ENCODE measurements around the gene GNG4. TPM values are rescaled to one million over a fixed set of nuclear protein-coding genes. Genes with fewer than 3 reads are reported as not detected.
"Not testable (repeated sequence)": the region's sequence is repeated elsewhere in the genome, so short reads cannot be mapped to it uniquely, and the experiment has no call there.

GNG4 gene
- total and polyA plus RNA-seq, 2 experiments from 2014 or later: 4.8 to 11.8 TPM

DNA sequence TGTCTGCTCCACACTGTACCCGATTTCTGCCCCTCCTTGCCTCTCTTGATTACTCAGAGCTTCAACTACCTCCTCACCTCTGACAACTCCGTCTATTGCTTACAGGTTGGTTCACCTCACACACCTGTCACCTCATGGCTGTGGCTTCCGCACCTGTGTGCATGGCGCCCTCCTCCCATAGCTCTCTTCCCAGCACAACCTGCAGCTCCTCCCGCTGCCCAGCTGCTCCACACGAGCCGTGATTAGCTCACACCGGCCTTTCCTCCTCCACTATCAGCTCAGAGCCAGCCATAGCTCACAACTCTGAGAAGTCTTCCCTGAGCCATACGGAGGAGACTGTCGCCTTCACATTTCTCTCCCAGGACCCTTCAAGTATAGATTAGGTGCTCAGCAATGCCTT is 67.5 kb downstream of the GNG4 start:
- H3K4me3 ChIP-seq: no peak overlapping the region
- H3K9me3 ChIP-seq (ENCODE audit: low read depth): no peaks in the 10 kb centered on the region
- H3K27ac ChIP-seq: no peak overlapping the region
- WGBS (ENCODE audit: low lambda C conversion rate, missing lambda C conversion rate): 91% methylated on average over 10 of the region's 10 CpGs
- H2AFZ ChIP-seq: no peak overlapping the region
- H3K79me2 ChIP-seq: no peaks in the 10 kb centered on the region
- H4K20me1 ChIP-seq (ENCODE audit: insufficient read depth, poor library complexity, severe bottlenecking): no peaks in the 10 kb centered on the region
- H3K4me1 ChIP-seq (ENCODE audit: insufficient read depth): no peaks in the 10 kb centered on the region
- H3K27me3 ChIP-seq: no peaks in the 10 kb centered on the region
- no peak for DNase-seq (ENCODE audit: low spot score)
- H3K9me2 ChIP-seq (replicated peaks; ENCODE audit: insufficient read depth): no peaks in the 10 kb centered on the region
- H3K4me2 ChIP-seq: no peak overlapping the region
- TF ChIP-seq EZH2phosphoT487 (IDR thresholded peaks at IDR 0.05; ENCODE audit: low read depth, severe bottlenecking, unreplicated experiment): no peak
- TF ChIP-seq, protein P1, sequence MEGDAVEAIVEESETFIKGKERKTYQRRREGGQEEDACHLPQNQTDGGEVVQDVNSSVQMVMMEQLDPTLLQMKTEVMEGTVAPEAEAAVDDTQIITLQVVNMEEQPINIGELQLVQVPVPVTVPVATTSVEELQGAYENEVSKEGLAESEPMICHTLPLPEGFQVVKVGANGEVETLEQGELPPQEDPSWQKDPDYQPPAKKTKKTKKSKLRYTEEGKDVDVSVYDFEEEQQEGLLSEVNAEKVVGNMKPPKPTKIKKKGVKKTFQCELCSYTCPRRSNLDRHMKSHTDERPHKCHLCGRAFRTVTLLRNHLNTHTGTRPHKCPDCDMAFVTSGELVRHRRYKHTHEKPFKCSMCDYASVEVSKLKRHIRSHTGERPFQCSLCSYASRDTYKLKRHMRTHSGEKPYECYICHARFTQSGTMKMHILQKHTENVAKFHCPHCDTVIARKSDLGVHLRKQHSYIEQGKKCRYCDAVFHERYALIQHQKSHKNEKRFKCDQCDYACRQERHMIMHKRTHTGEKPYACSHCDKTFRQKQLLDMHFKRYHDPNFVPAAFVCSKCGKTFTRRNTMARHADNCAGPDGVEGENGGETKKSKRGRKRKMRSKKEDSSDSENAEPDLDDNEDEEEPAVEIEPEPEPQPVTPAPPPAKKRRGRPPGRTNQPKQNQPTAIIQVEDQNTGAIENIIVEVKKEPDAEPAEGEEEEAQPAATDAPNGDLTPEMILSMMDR (IDR thresholded peaks at IDR 0.05; ENCODE audit: poor library complexity): no peak
- no peak for TF ChIP-seq EZH2 (IDR thresholded peaks at IDR 0.05; ENCODE audit: borderline replicate concordance)
- no peaks in the 10 kb centered on the region for H3K36me3 ChIP-seq (replicated peaks; ENCODE audit: insufficient read depth, low read depth)

DNA sequence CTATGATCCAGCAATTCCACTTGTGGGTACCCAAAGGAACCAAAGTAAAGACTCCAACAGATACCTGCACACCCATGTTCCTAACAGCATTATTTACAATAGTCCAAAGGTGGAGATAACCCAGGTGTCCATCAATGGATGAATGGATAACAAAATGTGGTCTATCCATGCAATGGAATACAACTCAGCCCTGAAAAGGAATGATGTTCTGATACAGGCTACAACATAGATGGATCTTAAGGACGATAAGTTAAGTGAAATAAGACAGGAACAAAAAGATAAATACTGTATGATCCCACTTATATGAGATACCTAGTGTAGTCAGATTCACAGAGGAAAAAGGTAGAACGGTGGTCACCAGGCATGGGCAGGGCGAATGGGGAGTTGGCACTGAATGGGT is 69.7 kb downstream of the GNG4 start:
- WGBS (ENCODE audit: low lambda C conversion rate, missing lambda C conversion rate): 90% methylated on average over 3 of the region's 3 CpGs
- DNase-seq (ENCODE audit: low spot score): no peak

DNA sequence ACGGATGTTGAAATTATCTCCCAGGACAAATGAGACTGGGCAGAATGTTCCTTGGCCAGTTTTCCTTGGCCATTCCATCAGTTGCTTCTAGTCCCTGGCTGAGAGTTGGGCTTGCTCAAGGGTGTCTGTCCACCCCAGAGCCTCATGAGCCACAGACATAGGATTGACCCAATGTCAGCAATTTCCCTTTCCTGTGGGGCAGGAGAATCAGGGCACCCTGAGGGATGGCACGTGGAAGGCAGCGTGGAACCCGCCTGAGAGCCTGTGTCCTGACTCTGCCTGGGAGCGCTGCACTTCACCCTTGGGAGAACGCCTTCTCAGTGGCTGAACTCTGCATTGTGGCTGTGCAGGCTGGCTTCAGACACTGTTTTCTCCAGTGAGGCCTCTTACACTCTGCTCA is 74.0 kb downstream of the GNG4 start:
- Histone ChIP-seq H3K36me3 (replicated peaks; ENCODE audit: insufficient read depth, low read depth) (no peaks in the 10 kb centered on the region), H3K9me2 (replicated peaks; ENCODE audit: insufficient read depth) (no peaks in the 10 kb centered on the region), H3K79me2 (no peaks in the 10 kb centered on the region), H3K4me3 (no peak overlapping the region), H3K27ac (no peak overlapping the region), H3K9me3 (ENCODE audit: low read depth) (no peaks in the 10 kb centered on the region), H2AFZ (no peak overlapping the region), H3K27me3 (no peaks in the 10 kb centered on the region), H3K4me1 (ENCODE audit: insufficient read depth) (no peaks in the 10 kb centered on the region), H3K4me2 (no peak overlapping the region), H4K20me1 (ENCODE audit: insufficient read depth, poor library complexity, severe bottlenecking) (no peaks in the 10 kb centered on the region)
- TF ChIP-seq, protein P1 (IDR thresholded peaks at IDR 0.05; ENCODE audit: poor library complexity): no peak
- no peak for TF ChIP-seq EZH2 (IDR thresholded peaks at IDR 0.05; ENCODE audit: borderline replicate concordance)
- no peak for TF ChIP-seq EZH2phosphoT487 (IDR thresholded peaks at IDR 0.05; ENCODE audit: low read depth, severe bottlenecking, unreplicated experiment)
- no peak for DNase-seq (ENCODE audit: low spot score)
- WGBS (ENCODE audit: low lambda C conversion rate, missing lambda C conversion rate): 93% methylated on average over 6 of the region's 6 CpGs

More for the DNA sequence above, 69.7 kb downstream of the GNG4 start:
- H3K36me3 ChIP-seq (replicated peaks; ENCODE audit: insufficient read depth, low read depth): no peaks in the 10 kb centered on the region
- H3K4me3 ChIP-seq: no peak overlapping the region
- H3K79me2 ChIP-seq: no peaks in the 10 kb centered on the region
- H3K4me1 ChIP-seq (ENCODE audit: insufficient read depth): no peaks in the 10 kb centered on the region
- H3K27ac ChIP-seq: no peak overlapping the region
- H3K9me2 ChIP-seq (replicated peaks; ENCODE audit: insufficient read depth): no peaks in the 10 kb centered on the region
- no peaks in the 10 kb centered on the region for H4K20me1 ChIP-seq (ENCODE audit: insufficient read depth, poor library complexity, severe bottlenecking)
- no peak overlapping the region for H3K4me2 ChIP-seq
- H3K27me3 ChIP-seq: no peaks in the 10 kb centered on the region
- TF ChIP-seq EZH2 (IDR thresholded peaks at IDR 0.05; ENCODE audit: borderline replicate concordance): no peak
- TF ChIP-seq EZH2phosphoT487 (IDR thresholded peaks at IDR 0.05; ENCODE audit: low read depth, severe bottlenecking, unreplicated experiment): no peak
- TF ChIP-seq, protein P1 (IDR thresholded peaks at IDR 0.05; ENCODE audit: poor library complexity): no peak
- H2AFZ ChIP-seq: no peak overlapping the region
- no peaks in the 10 kb centered on the region for H3K9me3 ChIP-seq (ENCODE audit: low read depth)

DNA sequence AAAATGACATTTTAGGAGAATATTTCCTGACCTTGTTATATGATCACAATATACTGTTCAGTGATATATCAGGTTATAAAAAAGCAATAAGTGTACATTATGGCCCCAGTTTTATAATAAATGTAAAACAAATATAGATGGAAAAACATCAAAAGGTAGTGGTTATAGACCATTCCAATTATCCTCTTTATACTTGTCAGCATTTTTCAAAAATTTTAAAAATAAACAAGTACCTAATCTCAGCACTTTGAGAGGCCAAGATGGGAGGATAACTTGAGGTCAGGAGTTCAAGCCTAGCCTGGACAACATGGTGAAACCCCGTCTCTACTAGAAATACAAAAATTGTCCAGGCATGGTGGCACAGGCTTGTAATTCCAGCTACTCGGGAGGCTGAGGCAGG is 75.7 kb downstream of the GNG4 start:
- no peak for TF ChIP-seq EZH2phosphoT487 (IDR thresholded peaks at IDR 0.05; ENCODE audit: low read depth, severe bottlenecking, unreplicated experiment)
- no peak for TF ChIP-seq EZH2 (IDR thresholded peaks at IDR 0.05; ENCODE audit: borderline replicate concordance)
- TF ChIP-seq, protein P1 (IDR thresholded peaks at IDR 0.05; ENCODE audit: poor library complexity): no peak

DNA sequence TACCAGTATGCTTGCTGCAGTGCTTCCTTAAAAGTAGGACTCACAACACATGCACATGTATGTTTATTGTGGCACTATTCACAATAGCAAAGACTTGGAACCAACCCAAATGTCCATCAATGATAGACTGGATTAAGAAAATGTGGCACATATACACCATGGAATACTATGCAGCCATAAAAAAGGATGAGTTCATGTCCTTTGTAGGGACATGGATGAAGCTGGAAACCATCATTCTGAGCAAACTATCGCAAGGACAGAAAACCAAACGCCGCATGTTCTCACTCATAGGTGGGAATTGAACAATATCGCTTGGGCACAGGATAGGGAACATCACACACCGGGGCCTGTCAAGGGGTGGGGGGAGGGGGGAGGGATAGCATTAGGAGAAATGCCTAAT is 76.6 kb downstream of the GNG4 start:
- 100% methylated on average over 5 of the region's 5 CpGs for WGBS (ENCODE audit: low lambda C conversion rate, missing lambda C conversion rate)

More for the DNA sequence above, 75.7 kb downstream of the GNG4 start:
- no peak overlapping the region for H3K4me3 ChIP-seq
- H3K27me3 ChIP-seq: no peaks in the 10 kb centered on the region
- H3K9me2 ChIP-seq (replicated peaks; ENCODE audit: insufficient read depth): no peaks in the 10 kb centered on the region
- no peaks in the 10 kb centered on the region for H4K20me1 ChIP-seq (ENCODE audit: insufficient read depth, poor library complexity, severe bottlenecking)
- WGBS (ENCODE audit: low lambda C conversion rate, missing lambda C conversion rate): 89% methylated on average over 2 of the region's 2 CpGs
- H3K79me2 ChIP-seq: no peaks in the 10 kb centered on the region
- no peaks in the 10 kb centered on the region for H3K36me3 ChIP-seq (replicated peaks; ENCODE audit: insufficient read depth, low read depth)
- H3K27ac ChIP-seq: no peak overlapping the region
- no peak overlapping the region for H2AFZ ChIP-seq
- no peaks in the 10 kb centered on the region for H3K9me3 ChIP-seq (ENCODE audit: low read depth)
- H3K4me1 ChIP-seq (ENCODE audit: insufficient read depth): no peaks in the 10 kb centered on the region
- H3K4me2 ChIP-seq: no peak overlapping the region
- no peak for DNase-seq (ENCODE audit: low spot score)

More for the DNA sequence above, 76.6 kb downstream of the GNG4 start:
- H4K20me1 ChIP-seq (ENCODE audit: insufficient read depth, poor library complexity, severe bottlenecking); H3K79me2 ChIP-seq; H2AFZ ChIP-seq; DNase-seq (ENCODE audit: low spot score); H3K4me3 ChIP-seq; H3K4me1 ChIP-seq (ENCODE audit: insufficient read depth); H3K9me2 ChIP-seq (replicated peaks; ENCODE audit: insufficient read depth); H3K9me3 ChIP-seq (ENCODE audit: low read depth); H3K27me3 ChIP-seq; H3K36me3 ChIP-seq (replicated peaks; ENCODE audit: insufficient read depth, low read depth); H3K27ac ChIP-seq; H3K4me2 ChIP-seq: not testable (repeated sequence)
